GM10266 (cell line): Measurements from ENCODE around the gene UBE3B.
"Not testable (repeated sequence)": the region's sequence is repeated elsewhere in the genome, so short reads cannot be mapped to it uniquely, and the experiment has no call there.

Source experiments
- DNase-seq: peaks from one replicate; pipeline ENCODE4 v3.0.0; 2012; ENCODE audit errors: extremely low spot score
- CTCF ChIP-seq: IDR thresholded peaks from 2 replicates; pipeline ENCODE4 v1.5.1; 2012; ENCODE audit warnings: mild to moderate bottlenecking, low read depth; ENCODE audit not compliant: control insufficient read depth, insufficient read depth; ENCODE audit errors: missing control alignments

UBE3B gene

GRCh38 chr12:109433618-109434017 is 43.8 kb upstream of the UBE3B start:
- no peak for DNase-seq

DNA sequence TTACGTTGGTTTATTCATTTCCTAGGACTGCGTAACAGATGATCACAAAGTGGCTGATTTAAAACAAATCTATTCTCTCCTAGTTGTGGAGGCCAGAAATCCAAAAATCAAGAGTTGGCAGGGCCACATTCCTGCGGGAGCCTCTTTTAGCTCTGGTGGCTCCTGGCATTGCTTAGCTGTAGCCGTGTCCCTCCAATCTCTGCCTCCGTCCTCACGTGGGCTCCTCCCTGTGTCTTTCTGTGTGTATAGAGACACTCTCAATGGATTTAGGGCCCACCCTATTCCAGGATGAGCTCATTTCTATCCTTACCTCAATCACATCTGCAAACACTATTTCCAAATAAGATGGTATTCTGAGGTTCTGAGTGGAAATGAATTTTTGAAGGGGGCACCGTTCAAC is 42.9 kb upstream of the UBE3B start:
- TF ChIP-seq CTCF, result no peak
- no peak for DNase-seq

More at GRCh38 chr12:109433618-109434017, 43.8 kb upstream of the UBE3B start:
- no peak for TF ChIP-seq CTCF

DNA sequence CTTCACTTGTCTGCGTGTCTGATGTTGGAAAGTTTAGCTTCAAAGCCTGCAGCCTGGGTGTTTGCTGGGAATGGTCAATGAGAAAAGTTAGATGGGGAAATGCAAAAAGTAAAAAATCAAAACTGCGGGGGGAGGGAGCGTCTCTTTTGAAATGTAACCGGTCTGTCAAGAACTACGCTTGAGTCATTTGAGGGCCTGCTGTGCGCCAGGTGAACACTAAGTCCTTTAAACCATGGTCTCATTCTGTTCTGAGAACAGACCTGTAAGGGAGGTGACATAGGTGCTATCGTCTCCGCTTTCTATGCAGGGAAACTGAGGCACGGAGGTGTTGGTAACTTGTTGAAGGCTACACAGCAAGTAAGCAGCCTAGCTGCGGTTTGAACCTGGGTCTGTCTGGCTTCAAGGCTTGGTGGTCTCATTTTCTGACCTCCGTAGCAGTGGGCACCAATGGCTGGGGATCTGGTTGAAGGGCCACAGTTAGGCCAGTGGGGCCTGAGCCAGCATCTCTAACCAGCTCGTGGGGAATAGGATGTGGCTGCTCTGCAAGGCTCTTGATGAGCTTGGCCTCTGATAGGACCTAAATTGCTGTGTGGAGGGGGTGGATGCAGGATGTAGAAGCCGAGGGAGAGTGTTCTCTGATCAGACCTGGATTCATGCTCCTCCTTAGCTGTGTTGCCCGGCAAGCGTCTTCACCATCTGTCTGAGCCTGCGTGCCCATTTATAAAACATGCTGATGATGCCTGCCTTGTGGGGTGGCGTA is 41.8 kb upstream of the UBE3B start:
- no peak for DNase-seq
- TF ChIP-seq CTCF, result no peak

DNA sequence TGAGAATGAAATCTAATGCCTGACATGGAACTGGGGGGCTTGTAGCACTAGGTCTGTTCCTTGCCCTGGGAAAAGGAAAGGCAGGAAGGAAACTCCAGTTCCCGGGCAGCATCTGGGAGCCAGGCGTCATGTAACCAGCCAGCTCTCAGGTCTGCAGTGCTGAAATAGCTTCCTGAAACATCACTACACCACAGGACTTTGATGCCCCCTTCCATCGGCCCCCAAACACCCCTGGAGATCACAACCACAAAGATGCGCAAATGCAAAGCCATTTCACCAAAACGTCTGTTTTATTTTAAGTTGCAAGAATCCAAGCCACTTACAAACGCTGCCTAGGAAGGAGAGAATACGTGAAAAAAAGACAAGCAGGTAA is 41.3 kb upstream of the UBE3B start:
- no peak for DNase-seq
- TF ChIP-seq CTCF, result no peak

DNA sequence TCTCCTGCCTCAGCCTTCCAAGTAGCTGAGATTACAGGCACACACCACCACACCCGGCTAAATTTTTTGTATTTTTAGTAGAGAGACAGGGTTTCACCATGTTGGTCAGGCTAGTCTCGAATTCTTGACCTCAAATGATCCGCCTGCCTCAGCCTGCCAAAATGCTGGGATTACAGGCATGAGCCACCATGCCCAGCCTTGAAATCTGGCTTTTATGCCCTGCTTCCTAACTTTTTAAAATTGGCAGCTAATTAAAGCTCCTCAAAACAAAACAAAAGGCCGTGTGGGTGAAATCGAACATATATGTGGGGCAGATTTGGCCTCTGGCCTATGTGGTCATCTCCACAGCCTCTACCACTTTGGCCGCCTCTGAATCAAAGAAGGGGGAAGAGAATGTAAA is 38.3 kb upstream of the UBE3B start:
- no peak for TF ChIP-seq CTCF
- DNase-seq, result no peak

DNA sequence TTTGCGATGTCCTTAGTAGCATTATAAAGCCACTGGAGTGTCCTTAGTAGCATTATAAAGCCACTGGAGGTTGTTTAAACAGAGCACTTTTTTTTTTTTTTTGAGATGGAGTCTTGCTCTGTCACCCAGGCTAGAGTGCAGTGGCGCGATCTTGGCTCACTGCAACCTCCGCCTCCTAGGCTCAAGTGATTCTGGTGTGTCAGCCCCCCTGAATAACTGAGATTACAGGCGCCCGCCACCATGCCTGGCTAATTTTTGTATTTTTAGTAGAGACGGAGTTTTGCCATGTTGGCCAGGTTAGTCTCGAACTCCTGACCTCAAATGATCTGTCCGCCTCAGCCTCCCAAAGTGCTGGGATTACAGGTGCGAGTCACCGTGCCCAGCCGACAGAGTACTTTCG is 37.5 kb upstream of the UBE3B start:
- not testable (repeated sequence) for DNase-seq

GRCh38 chr12:109440851-109441490 is 36.5 kb upstream of the UBE3B start:
- no peak for DNase-seq
- no peak for TF ChIP-seq CTCF
